Hematopoietic multipotent progenitor cell treated with erythropoietin and hydrocortisone succinate and interleukin-3 and kit ligand, for 15 days (in vitro differentiated cells): ENCODE measurements around the gene C19orf67.
A peak's percentile ranks its signal among the peaks of the same experiment; 100 is the strongest.

Source experiments
- DNase-seq: peaks from one replicate; pipeline ENCODE4 v3.0.0-alpha.2; 2015; ENCODE audit warnings: low spot score

The C19orf67 gene

GRCh38 chr19:14107581-14108461, 22.2 kb upstream of the C19orf67 start:
- DNase-seq, result no peak

GRCh38 chr19:14106840-14107239, 21.3 kb upstream of the C19orf67 start:
- no peak for DNase-seq

GRCh38 chr19:14105680-14106079, 20.1 kb upstream of the C19orf67 start:
- no peak for DNase-seq

DNA sequence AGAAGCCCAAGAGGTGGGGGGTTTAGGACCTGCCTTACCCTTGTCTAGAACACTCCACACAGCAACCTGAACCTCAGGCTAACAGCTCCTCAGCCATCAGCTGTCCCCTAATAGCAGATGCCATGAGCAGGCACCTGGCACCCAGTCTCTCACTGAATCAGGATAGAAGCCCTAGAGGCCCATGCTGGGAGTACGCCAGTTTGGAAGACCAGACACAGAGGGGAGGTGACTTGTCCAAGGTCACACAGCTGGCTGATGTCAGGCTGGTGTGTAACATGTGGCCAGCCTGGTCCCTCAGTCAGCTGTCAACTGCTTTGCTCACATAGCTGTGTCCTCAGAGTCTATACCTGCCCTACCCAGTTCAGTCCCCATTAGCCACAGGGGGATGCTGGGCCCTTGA, 17.7 kb upstream of the C19orf67 start:
- DNase-seq, result no peak

DNA sequence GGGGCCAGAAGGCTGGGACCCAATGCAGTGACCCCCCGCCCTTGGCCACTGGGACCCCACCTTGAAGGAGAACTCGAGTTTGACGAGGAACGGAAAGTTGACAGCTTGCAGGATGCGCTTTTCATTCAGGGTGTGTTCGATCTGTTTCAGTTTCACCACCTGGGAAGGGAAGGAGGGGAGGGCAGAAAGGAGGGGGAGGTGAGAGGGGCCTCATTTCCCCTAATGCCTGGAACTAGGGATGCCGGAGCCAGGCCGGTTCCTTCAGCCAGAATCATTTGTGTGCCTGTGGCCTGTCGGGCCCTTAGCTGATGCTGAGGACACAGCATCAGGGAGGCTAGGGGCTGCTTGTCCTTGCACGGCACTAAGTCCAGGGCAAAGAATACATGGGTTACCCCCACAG, 17.2 kb upstream of the C19orf67 start:
- DNase-seq, result no peak

- DNase-seq, result no peak
Measured at GRCh38 chr19:14102102-14102696, 16.6 kb upstream of the C19orf67 start.

- no peak for DNase-seq
Measured at GRCh38 chr19:14101003-14101545, 15.5 kb upstream of the C19orf67 start.

DNA sequence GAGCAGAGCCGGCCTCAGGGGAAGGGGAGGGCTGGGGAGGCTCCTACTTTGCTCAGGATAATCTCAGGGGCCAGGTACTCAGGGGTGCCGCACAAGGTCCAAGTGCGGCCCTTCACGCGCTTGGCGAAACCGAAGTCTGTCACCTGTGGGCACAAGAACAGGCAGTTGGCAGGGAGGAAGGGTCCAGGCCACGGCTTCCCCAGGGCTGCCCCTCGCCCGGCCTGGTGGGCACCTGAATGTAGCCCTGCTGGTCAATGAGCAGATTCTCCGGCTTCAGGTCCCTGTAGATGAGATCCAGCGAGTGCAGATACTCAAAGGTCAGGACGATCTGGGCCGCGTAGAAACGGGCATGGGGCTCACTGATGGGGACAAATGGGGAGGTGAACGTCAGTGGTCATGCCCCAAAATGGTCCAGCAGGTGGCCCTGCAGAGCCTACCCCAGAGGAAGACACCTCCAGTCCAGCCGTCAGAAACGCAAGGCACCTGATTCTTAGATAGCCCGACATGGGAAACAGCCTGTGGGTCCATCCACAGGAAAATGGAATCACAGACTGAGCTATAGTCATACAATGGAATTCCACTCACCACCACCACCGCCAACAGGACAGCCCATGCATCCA, 12.1 kb upstream of the C19orf67 start:
- no peak for DNase-seq

GRCh38 chr19:14096272-14096992, 10.8 kb upstream of the C19orf67 start:
- DNase-seq, result no peak

GRCh38 chr19:14094854-14095253, 9.3 kb upstream of the C19orf67 start:
- DNase-seq, result peak; percentile 76

DNA sequence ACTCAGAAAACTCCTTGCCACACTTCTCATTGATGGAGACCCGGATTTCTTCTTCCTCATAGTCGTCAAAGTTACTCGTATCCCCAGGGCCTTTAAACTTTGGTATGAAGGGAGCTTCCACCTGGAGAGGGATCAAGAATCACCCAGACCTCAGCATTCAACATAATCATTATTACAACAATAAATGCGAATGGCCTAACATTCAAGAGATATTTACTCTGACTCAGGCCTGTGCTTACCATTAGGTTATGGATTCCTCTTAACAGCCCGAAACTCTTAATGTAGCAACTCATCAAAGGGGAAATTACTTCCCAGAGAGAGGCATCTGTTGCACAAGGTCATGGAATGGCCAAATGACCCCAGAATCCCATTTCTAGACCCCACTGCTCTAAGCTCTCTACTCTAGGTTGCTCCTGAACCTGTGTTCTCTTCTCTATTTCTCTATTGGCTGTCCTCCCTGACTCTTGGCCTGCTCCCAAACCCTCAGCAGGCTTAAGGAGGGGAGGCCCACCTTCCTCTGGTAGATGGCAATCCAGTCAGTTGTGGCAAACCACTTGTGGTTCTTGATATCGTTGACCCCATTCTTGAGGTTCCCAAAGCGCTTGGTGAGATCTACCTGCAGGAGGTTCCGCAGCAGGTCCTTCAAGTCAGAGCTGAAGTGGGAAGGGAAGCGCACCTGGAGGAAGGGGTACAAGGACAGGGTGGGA, 7.7 kb upstream of the C19orf67 start:
- DNase-seq, result no peak

- no peak for DNase-seq
Measured at GRCh38 chr19:14091813-14092462, 6.4 kb upstream of the C19orf67 start.

- DNase-seq, result peak; percentile 80
Measured at GRCh38 chr19:14091081-14091812, 5.7 kb upstream of the C19orf67 start.

DNA sequence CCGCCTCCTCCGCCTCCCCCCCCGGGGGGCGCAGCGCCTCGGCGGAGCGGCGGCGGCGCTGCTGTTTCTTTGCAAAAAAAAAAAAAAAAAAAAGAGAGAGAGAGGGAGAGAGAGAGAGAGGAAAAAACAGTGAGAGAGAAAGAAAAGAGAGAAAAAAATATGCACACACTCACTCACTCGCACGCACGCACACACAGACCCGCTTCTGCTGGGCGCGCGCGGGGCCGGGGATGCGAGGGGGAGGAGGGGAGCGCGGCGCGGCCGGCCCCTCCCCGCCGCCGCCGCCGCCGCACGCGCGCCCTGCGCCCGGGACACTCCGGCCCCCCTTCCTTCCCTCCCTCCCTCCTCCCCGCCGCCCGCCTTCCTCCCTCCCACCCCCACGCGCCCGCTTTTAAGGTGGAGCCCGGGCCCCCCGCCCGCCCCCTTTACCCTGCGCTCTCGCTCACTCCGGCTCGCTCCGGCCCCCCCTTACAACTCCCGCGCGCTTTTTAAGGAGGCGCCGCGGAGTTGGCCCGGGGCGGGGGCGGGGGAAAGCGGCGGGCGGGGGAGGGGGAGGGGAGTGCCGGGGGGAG, 5.0 kb upstream of the C19orf67 start, which contains the start of gene SAMD1:
Gene SAMD1 (minus strand): TSS at position 243 of the 572 bp plus-strand sequence.
- peak; percentile 76 for DNase-seq

GRCh38 chr19:14089662-14090508, 4.3 kb upstream of the C19orf67 start:
- DNase-seq, result peak; percentile 52

GRCh38 chr19:14089412-14089661, 3.8 kb upstream of the C19orf67 start:
- no peak for DNase-seq

DNA sequence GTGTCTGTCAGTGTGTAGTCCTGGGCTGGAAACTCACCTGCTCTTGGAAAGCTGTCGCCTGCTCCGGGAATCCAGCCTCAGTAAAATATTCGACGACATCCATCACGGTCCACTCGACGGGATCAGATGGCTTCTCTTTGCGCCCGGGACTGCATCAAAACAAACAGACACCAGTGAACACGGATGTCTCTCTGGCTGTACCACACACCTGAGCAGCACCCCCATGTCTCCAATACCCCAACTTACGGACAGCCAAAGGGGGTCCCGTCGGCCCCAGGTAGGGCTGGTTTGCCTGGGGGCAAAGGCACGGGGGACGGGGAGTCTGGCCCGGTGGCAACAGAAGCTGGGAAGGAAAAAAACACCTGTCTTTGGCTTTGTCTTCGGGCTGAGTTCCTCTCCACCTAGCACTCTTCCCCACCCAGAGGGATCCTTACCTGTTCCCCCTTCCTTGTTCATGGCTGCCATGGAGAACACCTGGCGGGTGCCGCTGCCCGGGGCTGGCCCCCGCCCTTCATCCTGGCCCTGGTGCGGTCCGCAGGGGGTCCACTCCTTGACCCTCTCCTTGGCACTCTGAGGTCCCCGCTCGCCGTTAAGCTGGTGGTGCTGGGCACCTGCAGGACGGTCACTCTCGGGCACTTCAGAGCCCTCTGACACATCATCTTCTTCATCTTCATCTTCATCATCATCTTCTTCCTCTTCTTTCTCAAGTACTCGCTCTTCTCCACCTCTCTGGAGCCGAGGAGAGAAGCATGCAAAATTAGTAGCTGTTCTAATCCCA, 3.2 kb upstream of the C19orf67 start:
- no peak for DNase-seq

DNA sequence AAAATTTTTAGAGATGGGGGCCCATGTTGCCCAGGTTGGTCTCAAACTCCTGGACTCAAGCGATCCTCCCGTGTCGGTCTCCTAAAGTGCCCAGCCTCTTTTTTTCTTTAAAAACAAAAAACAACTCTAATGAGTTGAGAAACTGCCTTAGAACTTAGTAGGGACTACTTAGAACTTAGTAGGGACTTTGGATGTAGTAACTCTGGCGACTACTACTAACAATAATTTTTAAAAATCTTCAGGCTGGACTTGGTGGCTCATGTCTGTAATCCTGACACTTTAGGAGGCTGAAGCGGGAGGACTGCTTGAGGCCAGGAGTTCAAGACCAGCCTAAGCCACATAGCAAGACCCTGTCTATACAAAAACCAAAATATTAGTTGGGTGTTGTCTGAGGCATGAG, 515 bp upstream of the C19orf67 start:
- no peak for DNase-seq

GRCh38 chr19:14082675-14082960, 3.0 kb downstream of the C19orf67 start:
- no peak for DNase-seq
